Skeletal muscle cell (primary cell): ENCODE data around the gene CRIM1.

Experiments
- DNase-seq: peaks from one replicate; pipeline ENCODE4 v3.0.0-alpha.2; 2010; ENCODE audit warnings: low read depth
- H3K4me3 ChIP-seq: 2 replicates; pipeline ENCODE4 v1.5.1; 2011; ENCODE audit warnings: low read depth, mild to moderate bottlenecking, control low read depth, low read length, moderate library complexity

The CRIM1 gene

DNA sequence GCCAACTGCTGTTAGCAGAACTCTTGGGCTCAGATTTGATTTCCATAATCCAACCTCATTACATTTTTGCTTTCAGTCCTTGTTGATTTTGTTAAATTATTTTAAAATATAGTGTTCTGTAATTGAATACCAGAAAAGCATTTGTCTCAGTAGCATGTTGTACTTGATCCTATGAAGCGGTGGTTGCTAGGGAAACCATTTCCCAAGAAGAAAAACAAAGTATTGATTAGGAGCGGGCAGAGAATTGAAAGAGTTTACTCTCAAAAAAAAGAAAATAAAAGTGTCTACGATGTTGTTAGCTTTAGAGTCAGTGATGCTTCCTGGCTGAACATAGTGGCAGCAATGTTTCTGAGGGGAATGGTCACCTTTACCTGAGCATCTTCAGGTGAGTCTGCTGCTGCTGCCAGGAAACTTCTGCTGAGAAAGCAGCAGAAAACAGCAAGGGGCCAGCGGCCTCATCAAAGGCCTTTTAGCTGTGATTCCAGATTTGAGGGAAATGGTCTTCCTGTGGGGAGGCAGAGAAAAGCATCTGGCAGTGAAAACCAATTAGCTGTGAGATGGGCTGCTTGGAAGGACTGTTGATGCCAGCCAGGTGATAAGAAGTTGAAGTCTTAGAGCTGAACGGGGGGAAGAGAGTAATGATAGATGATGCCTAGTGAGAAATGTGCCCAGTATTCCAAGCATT lies 37.1 kb downstream of the CRIM1 start:
- no peak overlapping the region for H3K4me3 ChIP-seq
- DNase-seq = no peak

DNA sequence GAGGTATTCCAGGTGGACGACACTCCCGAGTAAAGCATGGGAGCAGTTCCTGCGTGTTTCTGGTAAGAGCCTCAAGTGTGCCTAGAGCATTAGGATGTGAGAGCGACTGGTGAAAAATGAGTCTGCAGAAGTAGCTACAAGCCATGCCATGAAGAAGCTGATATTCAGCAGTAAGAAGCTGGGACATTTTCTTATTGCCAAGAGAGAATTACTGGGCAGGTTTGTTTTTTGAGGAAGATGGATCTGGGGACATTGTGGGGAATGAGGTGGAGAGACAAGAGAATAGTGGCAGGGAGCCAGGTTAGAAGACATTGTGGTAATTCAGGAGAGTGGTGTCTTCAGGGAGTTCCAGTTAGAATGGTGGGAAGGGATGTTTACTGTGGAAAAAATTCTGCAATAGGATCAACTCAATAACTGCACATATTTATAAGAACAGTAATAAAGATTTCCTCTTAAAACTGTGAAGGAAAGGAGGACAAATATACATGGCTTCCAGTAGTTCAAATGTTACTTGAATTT lies 38.2 kb downstream of the CRIM1 start:
- DNase-seq = no peak
- H3K4me3 ChIP-seq = no peak overlapping the region

DNA sequence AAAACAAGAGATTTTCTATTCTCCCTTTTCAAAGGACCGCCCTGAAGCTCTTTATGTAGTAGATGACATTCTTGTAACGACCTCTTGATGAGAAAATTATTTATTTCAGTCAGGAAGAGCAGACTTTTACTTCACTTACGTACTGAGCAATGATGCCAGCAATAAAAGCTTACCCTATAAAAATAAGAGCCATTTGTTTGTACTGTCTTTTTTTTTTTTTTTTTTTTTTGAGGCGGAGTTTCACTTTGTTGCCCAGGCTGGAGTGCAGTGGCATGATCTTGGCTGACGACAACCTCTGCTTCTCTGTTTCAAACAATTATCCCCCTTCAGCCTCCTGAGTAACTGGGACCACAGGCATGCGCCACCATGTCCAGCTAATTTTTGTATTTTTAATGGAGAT lies 39.2 kb downstream of the CRIM1 start:
- DNase-seq = no peak

GRCh38 chr2:36395866-36396265 lies 40.3 kb downstream of the CRIM1 start:
- DNase-seq = no peak

More for the DNA sequence above, 39.2 kb downstream of the CRIM1 start:
- no peak overlapping the region for H3K4me3 ChIP-seq

GRCh38 chr2:36396878-36397539 lies 41.4 kb downstream of the CRIM1 start:
- H3K4me3 ChIP-seq = no peak overlapping the region
- no peak for DNase-seq

More at GRCh38 chr2:36395866-36396265, 40.3 kb downstream of the CRIM1 start:
- no peak overlapping the region for H3K4me3 ChIP-seq

GRCh38 chr2:36397728-36398413 lies 42.3 kb downstream of the CRIM1 start:
- no peak for DNase-seq
- no peak overlapping the region for H3K4me3 ChIP-seq

DNA sequence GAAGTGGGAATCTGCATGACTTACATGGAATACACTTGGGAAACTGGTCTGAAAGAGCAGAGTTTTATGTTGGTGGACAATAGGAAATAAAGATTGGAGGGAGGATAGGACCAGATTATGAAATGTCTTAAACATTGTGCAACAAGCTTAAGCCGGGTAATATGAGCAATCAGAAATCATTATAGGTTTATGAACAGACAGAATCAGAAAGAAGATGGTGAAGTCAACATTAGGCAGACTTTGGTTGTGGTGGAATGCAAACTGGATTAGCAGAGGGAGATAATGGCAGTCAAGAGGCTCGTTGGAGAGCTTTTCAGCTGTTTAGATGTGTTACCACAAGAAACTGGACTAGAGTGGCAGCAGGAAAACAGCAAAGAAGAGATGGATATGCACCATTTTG lies 43.5 kb downstream of the CRIM1 start:
- no peak overlapping the region for H3K4me3 ChIP-seq
- DNase-seq = peak; percentile 15

DNA sequence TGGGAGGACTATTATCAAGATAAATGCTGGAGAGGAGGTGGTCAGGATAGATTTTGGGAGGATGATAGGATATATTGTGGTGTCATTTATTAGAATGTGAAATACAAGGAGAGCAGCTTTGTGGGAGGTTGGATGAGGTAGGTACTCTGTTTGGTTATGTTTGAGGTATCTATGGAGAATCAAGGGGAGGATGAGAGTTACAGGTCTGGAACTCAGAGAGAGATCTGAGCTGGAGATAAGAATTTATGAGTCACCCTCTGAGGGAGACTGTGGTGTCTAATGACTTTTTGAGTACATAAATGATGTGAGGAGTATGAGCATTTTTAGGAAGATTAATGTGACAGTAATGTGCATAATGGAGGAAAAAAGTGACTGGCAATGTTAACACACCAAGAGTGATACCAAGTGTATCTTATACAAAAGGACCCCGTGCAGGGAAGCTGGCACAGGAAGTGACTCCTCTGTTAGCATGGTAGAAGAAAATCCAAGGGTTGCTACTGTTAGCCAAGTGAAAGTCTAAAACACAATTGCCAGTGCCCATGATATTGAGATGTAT lies 48.2 kb downstream of the CRIM1 start:
- DNase-seq = peak; percentile 45
- H3K4me3 ChIP-seq = no peak overlapping the region

- no peak for DNase-seq
Observed at GRCh38 chr2:36404318-36404717, 48.7 kb downstream of the CRIM1 start.

DNA sequence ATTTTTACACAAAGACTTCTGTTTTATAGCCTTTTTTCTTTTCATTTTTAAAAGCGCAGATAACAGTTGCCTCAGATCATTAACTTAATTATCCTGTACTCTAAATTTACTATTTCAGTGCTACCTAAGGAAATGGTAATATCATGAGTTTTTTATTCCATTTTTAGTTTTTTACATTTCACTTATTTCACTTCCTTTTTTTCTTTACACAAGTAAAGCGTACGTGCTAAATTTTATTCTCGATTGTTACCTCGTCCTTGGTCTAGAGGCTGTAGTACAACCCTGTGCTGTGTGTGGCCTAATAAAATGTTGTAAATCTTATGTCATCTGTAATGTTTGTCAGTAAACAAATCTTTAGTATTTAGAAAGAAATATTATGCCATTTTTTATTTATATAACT lies 49.2 kb downstream of the CRIM1 start:
- no peak for DNase-seq
- H3K4me3 ChIP-seq = no peak overlapping the region

More at GRCh38 chr2:36404318-36404717, 48.7 kb downstream of the CRIM1 start:
- H3K4me3 ChIP-seq = no peak overlapping the region

GRCh38 chr2:36405183-36405582 lies 49.6 kb downstream of the CRIM1 start:
- DNase-seq = no peak
- H3K4me3 ChIP-seq = no peak overlapping the region

DNA sequence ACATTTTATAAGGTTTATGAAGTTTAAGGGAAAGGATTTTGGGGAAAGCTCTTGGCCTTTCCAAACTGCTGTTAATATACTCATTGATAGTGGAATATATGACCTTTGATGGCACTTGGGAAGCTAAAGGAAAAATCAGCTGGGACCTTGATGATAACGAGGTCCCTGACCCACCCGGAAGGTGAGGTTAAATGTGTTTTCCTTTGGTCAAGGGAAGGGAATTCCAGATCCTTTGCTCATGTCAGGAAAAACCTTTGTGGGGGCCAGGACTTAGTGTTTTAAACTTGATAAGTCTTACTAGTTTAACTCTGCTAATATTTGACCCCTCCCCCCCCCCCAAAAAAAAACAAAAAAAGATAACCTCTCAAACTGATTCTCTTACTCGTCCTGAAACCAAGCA lies 50.7 kb downstream of the CRIM1 start:
- H3K4me3 ChIP-seq = no peak overlapping the region
- no peak for DNase-seq

DNA sequence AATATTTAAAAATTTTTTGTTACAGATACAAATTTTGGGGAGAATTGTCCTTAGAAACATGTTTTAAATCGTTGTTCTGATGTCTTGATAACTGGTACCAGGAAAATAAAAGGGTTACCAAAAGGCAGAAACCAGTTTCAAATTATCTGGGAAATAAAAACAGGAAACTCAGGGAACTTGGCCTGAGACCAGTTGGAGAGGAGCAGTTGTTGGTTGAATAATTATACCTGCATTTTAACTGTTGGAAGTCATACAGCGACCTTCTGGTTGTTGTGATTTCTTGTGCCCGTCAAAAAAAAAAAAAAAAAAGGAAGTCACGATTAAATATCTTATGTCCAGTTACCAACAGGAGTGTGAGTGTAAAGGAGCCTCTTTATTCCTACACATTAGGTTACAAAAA lies 51.8 kb downstream of the CRIM1 start:
- no peak for DNase-seq
- H3K4me3 ChIP-seq = no peak overlapping the region

DNA sequence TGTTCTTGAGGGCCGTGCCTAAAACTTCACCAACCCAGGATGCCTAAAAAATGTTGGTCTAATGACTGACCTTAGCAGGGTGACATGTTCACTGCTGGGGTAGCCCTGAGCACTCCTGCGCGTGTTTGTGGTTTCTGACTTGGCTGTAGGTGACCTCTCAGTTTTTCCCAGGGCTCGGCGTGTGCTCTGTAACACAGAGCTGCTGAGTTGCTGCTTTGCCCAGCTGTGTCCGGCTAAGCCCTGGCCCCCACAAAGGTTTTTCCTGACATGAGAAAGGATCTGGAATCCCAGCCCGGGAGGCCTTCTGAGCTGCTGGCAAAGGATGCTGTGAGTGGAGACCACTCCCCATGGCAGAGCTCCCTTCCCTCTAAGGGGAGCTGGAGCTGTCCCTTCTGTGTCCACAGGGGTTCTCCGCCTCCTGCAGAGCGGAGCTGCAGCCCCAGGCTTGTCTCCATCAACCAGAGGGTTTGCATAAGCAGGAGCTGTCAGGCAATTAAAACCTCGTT lies 52.7 kb downstream of the CRIM1 start:
- DNase-seq = peak; percentile 50
- no peak overlapping the region for H3K4me3 ChIP-seq

DNA sequence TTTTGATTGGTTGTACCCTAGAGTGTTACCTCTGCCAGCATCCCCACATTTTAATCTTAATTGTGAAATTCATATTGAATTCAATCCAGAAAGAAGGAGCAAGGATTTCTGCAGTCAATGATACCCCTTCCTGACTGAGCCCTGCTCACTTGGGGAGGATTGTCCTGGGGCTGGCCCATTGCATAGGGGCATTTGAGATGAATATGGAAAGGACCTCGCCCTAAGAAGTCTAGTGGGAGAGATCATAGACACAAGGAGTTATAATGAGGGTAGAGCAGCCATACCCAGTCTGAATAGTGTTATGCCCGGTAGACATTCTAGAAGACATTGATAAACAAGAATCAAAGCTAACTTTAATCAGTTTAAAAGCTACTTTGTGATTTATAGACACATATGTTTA lies 53.8 kb downstream of the CRIM1 start:
- no peak overlapping the region for H3K4me3 ChIP-seq
- no peak for DNase-seq

DNA sequence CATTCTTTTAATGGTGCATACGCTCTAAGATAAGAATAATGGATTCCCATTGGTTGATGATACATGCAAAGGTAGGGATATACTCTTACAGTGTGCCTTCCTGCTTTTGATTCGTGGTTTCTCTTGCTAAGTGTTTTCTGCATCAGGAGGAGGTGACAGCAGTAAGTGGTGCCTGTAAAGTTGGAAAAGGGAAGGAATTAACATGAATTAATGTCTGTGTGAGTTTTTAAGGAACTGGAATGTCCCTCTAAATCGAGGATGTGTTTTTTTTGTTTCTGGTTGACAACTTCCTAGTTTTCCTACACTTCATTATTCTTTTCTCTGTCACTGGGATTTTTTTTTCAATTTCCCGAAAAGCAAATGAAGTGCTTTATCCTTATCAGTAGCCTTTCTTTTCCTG lies 54.4 kb downstream of the CRIM1 start:
- H3K4me3 ChIP-seq = no peak overlapping the region
- DNase-seq = no peak

- H3K4me3 ChIP-seq = no peak overlapping the region
- no peak for DNase-seq
Observed at GRCh38 chr2:36410681-36411080, 55.1 kb downstream of the CRIM1 start.

DNA sequence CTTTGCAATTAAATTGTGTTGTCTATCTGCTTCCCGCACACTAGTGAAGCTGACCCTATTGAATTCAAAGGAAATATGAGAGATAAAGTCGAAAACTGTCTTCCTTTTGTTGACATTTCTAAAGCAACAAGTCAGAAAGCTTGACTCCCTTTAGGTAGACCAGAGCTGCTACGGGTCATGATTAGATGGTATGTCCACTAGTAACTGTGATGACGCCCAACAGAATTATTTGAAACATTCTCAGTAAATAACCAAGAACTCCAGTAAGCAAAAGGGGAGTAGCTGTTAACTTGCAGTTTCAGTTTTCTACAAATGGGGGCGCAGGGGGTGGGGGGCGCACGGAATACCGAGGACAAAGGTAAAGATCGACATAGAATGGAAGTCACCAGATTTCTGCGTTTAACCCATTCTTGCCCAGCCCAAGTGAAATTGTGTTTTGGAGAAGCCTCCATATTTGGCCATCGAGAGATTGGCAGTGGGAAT lies 56.4 kb downstream of the CRIM1 start:
- DNase-seq = no peak

DNA sequence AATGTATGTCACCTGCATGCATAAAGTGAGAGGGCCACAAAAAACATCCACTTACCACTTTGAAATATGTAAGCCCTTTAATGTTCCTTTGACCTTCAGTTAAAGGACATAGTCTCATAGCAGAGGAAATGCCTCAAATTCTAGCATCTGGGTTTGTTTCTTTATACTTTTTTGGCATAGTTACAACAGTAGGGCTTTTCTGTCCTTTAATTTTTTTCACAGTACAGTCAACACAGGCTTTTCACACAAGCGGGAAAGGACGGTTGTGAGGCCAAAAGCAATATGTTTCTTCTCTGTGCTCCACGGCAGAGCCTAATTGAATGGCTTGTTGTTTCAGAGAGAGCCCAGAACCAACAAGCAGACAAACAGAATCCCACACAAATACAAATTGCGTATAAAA lies 57.6 kb downstream of the CRIM1 start:
- peak; percentile 25 for DNase-seq
- H3K4me3 ChIP-seq = no peak overlapping the region

More for the DNA sequence above, 56.4 kb downstream of the CRIM1 start:
- no peak overlapping the region for H3K4me3 ChIP-seq

GRCh38 chr2:36414307-36414706 lies 58.7 kb downstream of the CRIM1 start:
- H3K4me3 ChIP-seq = no peak overlapping the region
- DNase-seq = no peak
